IMR-90 (cell line): ENCODE data around the gene PIN1. TPM values are rescaled to one million over a fixed set of nuclear protein-coding genes. Genes with fewer than 3 reads are reported as not detected.
"Not testable (repeated sequence)": the region's sequence is repeated elsewhere in the genome, so short reads cannot be mapped to it uniquely, and the experiment has no call there.

ENCODE experiments used
- ATAC-seq: fragments of 200-7000 bp; cut with Tn5 transposase; 2 replicates; pipeline ENCODE4 v1.9.1; 2020; ENCODE audit warnings: low read depth, mild to moderate bottlenecking, moderate library complexity
- BruUV-seq: library from RNA; stranded (reverse); fragments of 400-500 nt; replicated peaks from 2 replicates; lab custom pipeline; 2021; lab: Mats Ljungman, UMichigan
- CTCF ChIA-PET: fragments of 300-600 bp; formaldehyde crosslinking; extraction: SDS; loops from one replicate; lab custom pipeline; 2021; ENCODE audit warnings: antibody characterized with exemption; lab: Yijun Ruan, JAX
- POLR2A ChIA-PET: fragments of 300-600 bp; sonication (Branson Sonifier 250); formaldehyde crosslinking; loops from one replicate; lab custom pipeline; 2022; ENCODE audit warnings: antibody characterized with exemption; ENCODE audit not compliant: unreplicated experiment; lab: Charles Lee
- DNase-seq: peaks from one replicate; pipeline ENCODE4 v3.0.0; 2013
- H2AFZ ChIP-seq: replicated peaks from 2 replicates; pipeline ENCODE3; 2013; ENCODE audit warnings: low read length, mild to moderate bottlenecking; ENCODE audit not compliant: poor library complexity
- H2AK5ac ChIP-seq: 2 replicates; pipeline ENCODE4 v1.6.1; 2013; ENCODE audit warnings: low read depth, low read length, inconsistent platforms
- H2AK9ac ChIP-seq: replicated peaks from 2 replicates; pipeline ENCODE3; 2013; ENCODE audit warnings: mild to moderate bottlenecking, low read depth, low read length, moderate library complexity; ENCODE audit not compliant: poor library complexity
- H2BK120ac ChIP-seq: 2 replicates; pipeline ENCODE4 v1.6.1; 2013; ENCODE audit warnings: low read depth, low read length, inconsistent platforms
- H2BK15ac ChIP-seq: 3 replicates; pipeline ENCODE4 v1.6.1; 2013; ENCODE audit warnings: low read depth, low read length, inconsistent platforms
- H2BK20ac ChIP-seq: 2 replicates; pipeline ENCODE4 v1.6.1; 2013; ENCODE audit warnings: low read depth, mild to moderate bottlenecking, inconsistent platforms, low read length, moderate library complexity
- H2BK5ac ChIP-seq: 2 replicates; pipeline ENCODE4 v1.6.1; 2013; ENCODE audit warnings: mild to moderate bottlenecking, low read depth, low read length, inconsistent platforms; ENCODE audit not compliant: poor library complexity, severe bottlenecking
- H3K14ac ChIP-seq: replicated peaks from 2 replicates; pipeline ENCODE4 v1.6.1; 2013; ENCODE audit warnings: low read depth, low read length, inconsistent platforms
- H3K18ac ChIP-seq: 2 replicates; pipeline ENCODE4 v1.6.1; 2013; ENCODE audit warnings: low read depth, low read length, control low read depth
- H3K23ac ChIP-seq: 2 replicates; pipeline ENCODE4 v1.6.1; 2013; ENCODE audit warnings: low read depth, low read length, inconsistent platforms
- H3K27ac ChIP-seq: 2 replicates; pipeline ENCODE4 v1.5.1; 2013; ENCODE audit warnings: mild to moderate bottlenecking, control low read depth, low read length; ENCODE audit not compliant: insufficient read depth
- H3K27me3 ChIP-seq: 2 replicates; pipeline ENCODE4 v1.6.1; 2013; ENCODE audit warnings: low read length; ENCODE audit not compliant: control insufficient read depth, insufficient read depth
- H3K36me3 ChIP-seq: 2 replicates; pipeline ENCODE4 v1.6.1; 2013; ENCODE audit warnings: low read length, mixed read lengths; ENCODE audit not compliant: control insufficient read depth, insufficient read depth
- H3K4ac ChIP-seq: 2 replicates; pipeline ENCODE4 v1.6.1; 2013; ENCODE audit warnings: low read depth, low read length, inconsistent platforms
- H3K4me1 ChIP-seq: 2 replicates; pipeline ENCODE4 v1.6.1; 2013; ENCODE audit warnings: low read length, mixed read lengths; ENCODE audit not compliant: control insufficient read depth, insufficient read depth
- H3K4me2 ChIP-seq: 2 replicates; pipeline ENCODE4 v1.6.1; 2013; ENCODE audit warnings: low read depth, mild to moderate bottlenecking, control low read depth, low read length, moderate library complexity
- H3K4me3 ChIP-seq: 2 replicates; pipeline ENCODE4 v1.5.1; 2013; ENCODE audit warnings: low read depth, mild to moderate bottlenecking, control low read depth, low read length, moderate library complexity; ENCODE audit not compliant: insufficient read depth
- H3K56ac ChIP-seq: 2 replicates; pipeline ENCODE4 v1.6.1; 2013; ENCODE audit warnings: low read length, inconsistent platforms; ENCODE audit not compliant: insufficient read depth; ENCODE audit errors: extremely low read depth
- H3K79me1 ChIP-seq, 2 experiments: 2 replicates each; pipeline ENCODE4 v1.6.1; 2013; ENCODE audit warnings: low read length in 2 of 2, inconsistent platforms in 1 of 2, low read depth in 1 of 2
- H3K9ac ChIP-seq: 2 replicates; pipeline ENCODE4 v1.6.1; 2013; ENCODE audit warnings: low read depth, low read length, control low read depth
- H3K9me1 ChIP-seq: 2 replicates; pipeline ENCODE4 v1.6.1; 2013; ENCODE audit warnings: low read length, inconsistent platforms; ENCODE audit not compliant: insufficient read depth
- H3K9me3 ChIP-seq: 2 replicates; pipeline ENCODE4 v1.6.1; 2013; ENCODE audit warnings: low read length; ENCODE audit not compliant: control insufficient read depth, insufficient read depth
- H4K20me1 ChIP-seq: 2 replicates; pipeline ENCODE4 v1.6.1; 2013; ENCODE audit warnings: low read length, inconsistent platforms; ENCODE audit not compliant: insufficient read depth
- H4K5ac ChIP-seq: 2 replicates; pipeline ENCODE4 v1.6.1; 2013; ENCODE audit warnings: mild to moderate bottlenecking, low read depth, low read length, control low read depth
- H4K8ac ChIP-seq, 2 experiments: 2 replicates each; pipeline ENCODE4 v1.6.1; 2013; ENCODE audit warnings: low read depth in 2 of 2, low read length in 2 of 2, control low read depth in 1 of 2, inconsistent platforms in 1 of 2
- H4K91ac ChIP-seq: 2 replicates; pipeline ENCODE4 v1.6.1; 2013; ENCODE audit warnings: low read depth, low read length, inconsistent platforms; ENCODE audit not compliant: insufficient read depth
- WGBS, 2 experiments: methylation state at CpG; one replicate each; pipeline versions ENCODE4 v1.1.5 to v1.1.7; 2013; ENCODE audit warnings: missing lambda C conversion rate in 2 of 2; ENCODE audit not compliant: insufficient read length in 1 of 2; ENCODE audit errors: extremely low coverage in 2 of 2; 5-methylcytosine and 5-hydroxymethylcytosine counted together
- dilution Hi-C: fragments of 300-500 bp; cut with HindIII; formaldehyde crosslinking; loops from one replicate; pipeline ENCODE4 v1.14.3; 2018; ENCODE audit warnings: low sequenced_read_pairs; ENCODE audit not compliant: unreplicated experiment
- in situ Hi-C: fragments of 300-500 bp; cut with MboI; formaldehyde crosslinking; loops from 3 replicates; pipeline ENCODE4 v1.14.3; 2019; ENCODE audit warnings: low sequenced_read_pairs, inconsistent platforms, mixed read lengths
- intact Hi-C: fragments of 100-400 bp; cut with micrococcal nuclease; formaldehyde crosslinking; loops from 2 replicates; pipeline ENCODE4 v1.10.0; 2022
- polyA plus RNA-seq, 3 experiments: library from polyadenylated mRNA; depleted of rRNA; stranded (reverse); fragments of >200 nt; gene quantifications; 2 replicates each; pipeline ENCODE4 v1.2.3, GENCODE V29; 2012; ENCODE audit warnings: low replicate concordance in 1 of 3
- total RNA-seq: library from RNA; depleted of rRNA; stranded (reverse); fragments of >200 nt; gene quantifications from 2 replicates; pipeline ENCODE4 v1.2.3, GENCODE V29; 2012

PIN1 gene
- total and polyA plus RNA-seq, 2 of the 4 experiments (the other 2 are of a cell fraction): 76.0 to 105 TPM

- H3K27ac ChIP-seq: peak overlapping the region; percentile 5; the same call in 1 of the 2 replicates
- POLR2A ChIA-PET, H3K9me1 ChIP-seq, BruUV-seq, H3K23ac ChIP-seq, in situ Hi-C loops, H4K20me1 ChIP-seq, H2AFZ ChIP-seq, H3K27me3 ChIP-seq, H2BK15ac ChIP-seq, CTCF ChIA-PET, H3K56ac ChIP-seq, H3K4me1 ChIP-seq, H2BK20ac ChIP-seq, H3K14ac ChIP-seq, H3K9me3 ChIP-seq, DNase-seq, H2AK9ac ChIP-seq, ATAC-seq, H3K4ac ChIP-seq, dilution Hi-C loops, H3K9ac ChIP-seq, H3K36me3 ChIP-seq, H3K18ac ChIP-seq, H2BK120ac ChIP-seq, intact Hi-C loops: not testable (repeated sequence)
- peak overlapping the region in 1 of 2 experiments; percentile 61; a peak in 2 of 4 replicates for H4K8ac ChIP-seq
- 0 out of 2 replicates have a peak overlapping the region, but pooled peaks have one; percentile 39 for H3K4me3 ChIP-seq
- H3K79me1 ChIP-seq: peaks cover 6 to 34% of the 10 kb centered on the region in 2 experiments; a peak in 3 of 4 replicates
- H4K91ac ChIP-seq: peak overlapping the region; percentile 38; the same call in 1 of the 2 replicates
- H3K4me2 ChIP-seq: peak overlapping the region; percentile 47
- H4K5ac ChIP-seq: peak overlapping the region; percentile 34; the same call in 1 of the 2 replicates
- no CpG with 5 or more reads among the region's 8 CpGs for WGBS, 2 experiments
- H2BK5ac ChIP-seq: peak overlapping the region; percentile 7
- H2AK5ac ChIP-seq: peak overlapping the region; percentile 69; the same call in 1 of the 2 replicates
Measured at GRCh38 chr19:9820034-9820433, 15.1 kb upstream of the PIN1 start.
